ENCODE measurements around the gene ACBD3.

Gene ACBD3

DNA sequence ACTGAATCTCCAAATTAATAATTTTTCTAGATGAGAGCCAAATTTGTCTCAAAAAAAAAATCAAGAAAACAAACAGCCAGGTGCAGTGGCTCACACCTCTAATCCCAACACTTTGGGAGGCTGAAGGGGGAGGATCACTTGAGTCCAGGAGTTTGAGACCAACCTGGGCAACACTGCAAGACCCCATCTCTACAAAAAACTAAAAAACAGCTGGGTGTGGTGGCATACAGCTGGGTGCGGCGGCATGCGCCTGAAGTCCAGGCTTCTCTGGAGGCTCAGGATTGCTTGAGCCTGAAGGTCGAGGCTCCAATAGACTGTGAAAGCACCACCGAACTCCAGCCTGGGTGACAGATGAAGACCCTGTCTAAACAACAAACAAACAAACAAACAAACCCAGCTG is 14.0 kb downstream of the ACBD3 start:
- no peaks in the 10 kb centered on the region for H3K36me3 ChIP-seq (ENCODE audit: control insufficient read depth, insufficient read depth, low read length)
- no peaks in the 10 kb centered on the region for H3K27me3 ChIP-seq (ENCODE audit: control insufficient read depth, insufficient read depth, low read length, poor library complexity, severe bottlenecking)
- no peak overlapping the region for H3K4me3 ChIP-seq (ENCODE audit: insufficient read depth, low read depth, low read length)
- no peaks in the 10 kb centered on the region for H3K4me1 ChIP-seq (ENCODE audit: control insufficient read depth, insufficient read depth, low read length)
- 90 to 92% methylated on average over 5 of the region's 5 CpGs for WGBS, 2 experiments
- H3K9me3 ChIP-seq (ENCODE audit: control insufficient read depth, low read length) = no peaks in the 10 kb centered on the region
- no peak overlapping the region for H3K27ac ChIP-seq (ENCODE audit: insufficient read depth, low read depth, low read length, poor library complexity, severe bottlenecking)

DNA sequence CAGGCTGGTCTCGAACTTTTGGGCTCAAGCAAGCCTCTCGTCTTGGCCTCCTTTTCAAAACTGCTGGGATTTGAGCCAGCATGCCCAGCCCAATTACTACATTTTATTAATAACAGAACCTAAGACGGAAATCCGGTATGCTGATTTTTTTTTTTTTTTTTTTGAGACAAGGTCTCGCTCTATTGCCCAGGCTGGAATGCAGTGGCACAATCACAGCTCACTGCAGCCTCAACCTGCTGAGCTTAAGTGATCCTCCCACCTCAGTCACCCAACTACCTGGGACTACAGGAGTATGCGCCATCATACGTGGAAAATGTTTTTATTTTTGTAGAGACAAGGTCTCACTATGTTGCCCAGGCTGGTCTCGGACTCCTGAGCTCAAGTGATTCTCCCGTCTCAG is 20.2 kb downstream of the ACBD3 start:
- no peaks in the 10 kb centered on the region for H3K4me1 ChIP-seq (ENCODE audit: control insufficient read depth, insufficient read depth, low read length)
- H3K36me3 ChIP-seq (ENCODE audit: control insufficient read depth, insufficient read depth, low read length) = peaks cover 27% of the 10 kb centered on the region
- no peak overlapping the region for H3K27ac ChIP-seq (ENCODE audit: insufficient read depth, low read depth, low read length, poor library complexity, severe bottlenecking)
- H3K4me3 ChIP-seq (ENCODE audit: insufficient read depth, low read depth, low read length) = no peak overlapping the region
- no peaks in the 10 kb centered on the region for H3K27me3 ChIP-seq (ENCODE audit: control insufficient read depth, insufficient read depth, low read length, poor library complexity, severe bottlenecking)
- 94 to 95% methylated on average over 9 of the region's 9 CpGs for WGBS, 2 experiments
- no peaks in the 10 kb centered on the region for H3K9me3 ChIP-seq (ENCODE audit: control insufficient read depth, low read length)

DNA sequence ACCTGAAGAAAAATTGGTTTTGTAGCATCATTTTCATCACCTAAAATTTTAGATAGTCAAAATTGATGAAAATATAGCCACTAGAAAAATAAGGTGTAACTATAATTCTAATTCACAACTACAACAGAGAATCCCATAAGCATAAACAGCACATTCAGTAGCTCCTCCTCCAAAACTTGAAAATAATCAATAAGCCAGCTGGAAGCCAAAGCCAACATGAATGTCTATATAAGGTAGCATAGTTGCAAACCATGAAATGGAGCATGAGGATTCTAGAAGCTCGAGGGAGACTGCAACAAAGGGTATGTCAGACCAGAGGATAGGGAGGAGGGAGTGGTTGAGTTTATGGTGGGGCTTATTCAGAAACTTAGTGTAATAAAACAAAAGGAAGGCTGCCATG is 22.4 kb downstream of the ACBD3 start:
- 82 to 89% methylated on average over 1 of the region's 1 CpG for WGBS, 2 experiments
- peaks cover 36% of the 10 kb centered on the region for H3K36me3 ChIP-seq (ENCODE audit: control insufficient read depth, insufficient read depth, low read length)

DNA sequence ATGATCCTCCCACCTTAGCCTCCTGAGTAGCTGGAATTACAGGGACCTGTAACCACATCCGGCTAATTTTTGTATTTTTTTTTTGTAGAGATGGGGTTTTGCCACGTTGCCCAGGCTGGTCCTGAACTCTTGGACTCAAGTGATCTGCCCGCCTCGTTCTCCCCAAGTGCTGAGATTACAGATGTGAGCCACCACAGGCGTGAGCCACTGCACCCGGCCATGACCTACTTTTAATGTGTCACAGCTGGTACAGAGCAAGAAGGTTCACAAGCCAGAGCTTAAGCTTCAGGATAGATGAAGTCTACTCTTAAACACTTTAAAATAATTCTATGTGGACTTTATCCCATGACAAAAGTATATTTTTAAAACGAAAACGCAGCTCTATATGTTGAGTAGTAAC is 23.6 kb downstream of the ACBD3 start:
- Histone ChIP-seq H3K27me3 (ENCODE audit: control insufficient read depth, insufficient read depth, low read length, poor library complexity, severe bottlenecking) (no peaks in the 10 kb centered on the region), H3K27ac (ENCODE audit: insufficient read depth, low read depth, low read length, poor library complexity, severe bottlenecking) (no peak overlapping the region), H3K36me3 (ENCODE audit: control insufficient read depth, insufficient read depth, low read length) (peaks cover 42% of the 10 kb centered on the region), H3K4me3 (ENCODE audit: insufficient read depth, low read depth, low read length) (no peak overlapping the region), H3K4me1 (ENCODE audit: control insufficient read depth, insufficient read depth, low read length) (no peaks in the 10 kb centered on the region), H3K9me3 (ENCODE audit: control insufficient read depth, low read length) (no peaks in the 10 kb centered on the region)
- 93 to 94% methylated on average over 6 of the region's 8 CpGs for WGBS, 2 experiments

More for the DNA sequence above, 22.4 kb downstream of the ACBD3 start:
- Histone ChIP-seq H3K4me3 (ENCODE audit: insufficient read depth, low read depth, low read length) (no peak overlapping the region), H3K27me3 (ENCODE audit: control insufficient read depth, insufficient read depth, low read length, poor library complexity, severe bottlenecking) (no peaks in the 10 kb centered on the region), H3K4me1 (ENCODE audit: control insufficient read depth, insufficient read depth, low read length) (no peaks in the 10 kb centered on the region), H3K9me3 (ENCODE audit: control insufficient read depth, low read length) (no peaks in the 10 kb centered on the region), H3K27ac (ENCODE audit: insufficient read depth, low read depth, low read length, poor library complexity, severe bottlenecking) (no peak overlapping the region)

DNA sequence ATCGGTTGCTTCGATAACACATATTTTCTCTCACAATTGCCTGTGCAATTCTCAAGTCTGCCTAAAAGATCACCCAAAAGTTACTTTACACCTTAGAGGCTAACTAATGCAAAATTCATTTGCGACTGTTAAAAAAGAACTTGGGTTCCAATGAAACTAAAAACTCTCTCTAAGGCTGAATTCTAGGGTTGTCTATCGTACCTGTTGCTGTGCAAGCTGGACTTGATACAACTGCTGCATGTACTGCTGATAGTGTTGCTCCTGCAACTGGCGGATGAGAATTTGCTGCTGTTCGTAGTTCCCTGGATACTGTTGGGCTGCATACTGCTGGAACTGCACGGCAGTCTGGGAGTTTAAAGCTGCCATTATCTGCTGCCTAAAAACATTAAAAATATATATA is 27.6 kb downstream of the ACBD3 start:
- 94 to 96% methylated on average over 7 of the region's 7 CpGs for WGBS, 2 experiments
- Histone ChIP-seq H3K4me1 (ENCODE audit: control insufficient read depth, insufficient read depth, low read length) (no peaks in the 10 kb centered on the region), H3K4me3 (ENCODE audit: insufficient read depth, low read depth, low read length) (no peak overlapping the region), H3K27me3 (ENCODE audit: control insufficient read depth, insufficient read depth, low read length, poor library complexity, severe bottlenecking) (no peaks in the 10 kb centered on the region), H3K36me3 (ENCODE audit: control insufficient read depth, insufficient read depth, low read length) (peaks cover 36% of the 10 kb centered on the region), H3K27ac (ENCODE audit: insufficient read depth, low read depth, low read length, poor library complexity, severe bottlenecking) (no peak overlapping the region), H3K9me3 (ENCODE audit: control insufficient read depth, low read length) (no peaks in the 10 kb centered on the region)

DNA sequence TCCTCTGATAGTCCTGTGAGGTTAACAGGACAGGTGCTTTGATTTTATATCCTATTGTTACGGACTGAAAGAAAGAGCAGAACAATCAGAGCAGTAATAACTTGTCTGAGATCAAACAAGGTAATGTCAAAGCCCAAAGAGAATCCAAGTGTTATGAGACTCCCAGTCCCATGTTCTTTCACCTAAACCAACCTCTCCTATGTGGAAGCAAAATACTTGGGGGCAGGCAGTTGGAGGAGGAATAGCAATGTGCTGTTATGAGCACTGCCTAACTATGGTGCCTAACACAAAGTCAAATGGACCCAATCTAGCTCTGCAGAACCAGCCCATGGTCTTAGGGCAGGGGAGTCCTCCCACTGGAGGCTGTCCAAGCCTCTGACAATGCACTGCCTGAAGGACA is 28.1 kb downstream of the ACBD3 start:
- WGBS, 2 experiments = 93 to 95% methylated on average over 1 of the region's 1 CpG
- Histone ChIP-seq H3K4me1 (ENCODE audit: control insufficient read depth, insufficient read depth, low read length) (no peaks in the 10 kb centered on the region), H3K27ac (ENCODE audit: insufficient read depth, low read depth, low read length, poor library complexity, severe bottlenecking) (no peak overlapping the region), H3K27me3 (ENCODE audit: control insufficient read depth, insufficient read depth, low read length, poor library complexity, severe bottlenecking) (no peaks in the 10 kb centered on the region), H3K4me3 (ENCODE audit: insufficient read depth, low read depth, low read length) (no peak overlapping the region), H3K9me3 (ENCODE audit: control insufficient read depth, low read length) (no peaks in the 10 kb centered on the region), H3K36me3 (ENCODE audit: control insufficient read depth, insufficient read depth, low read length) (peaks cover 39% of the 10 kb centered on the region)

DNA sequence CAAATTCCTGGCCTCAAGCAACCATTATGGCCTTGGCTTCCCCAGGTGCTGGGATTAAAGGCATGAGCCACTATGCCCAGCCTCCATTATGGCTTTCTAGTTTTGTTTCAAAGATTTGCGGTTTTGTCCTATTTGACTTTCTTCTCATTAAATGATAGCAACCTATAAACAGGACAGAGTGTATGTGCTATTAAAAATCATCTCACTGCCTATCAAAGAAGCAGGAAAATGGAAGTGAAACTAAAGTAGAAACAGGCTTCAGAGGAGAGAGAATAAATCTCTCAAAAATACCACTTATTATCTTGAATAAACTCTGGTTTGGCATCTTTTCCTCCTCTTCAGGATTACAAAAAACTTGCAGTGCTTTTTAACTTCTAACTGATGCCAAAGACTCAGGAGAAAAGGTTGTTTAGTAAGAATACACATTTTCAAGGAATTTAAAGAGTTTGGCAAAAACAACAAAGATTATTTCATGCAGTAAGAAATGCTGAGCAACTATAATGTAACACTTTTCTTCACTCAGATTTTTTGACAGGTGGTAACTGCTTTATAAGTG is 28.7 kb downstream of the ACBD3 start:
- WGBS, 2 experiments = 71 to 100% methylated on average over 1 of the region's 1 CpG
- no peak overlapping the region for H3K4me3 ChIP-seq (ENCODE audit: insufficient read depth, low read depth, low read length)
- no peak overlapping the region for H3K27ac ChIP-seq (ENCODE audit: insufficient read depth, low read depth, low read length, poor library complexity, severe bottlenecking)
- no peaks in the 10 kb centered on the region for H3K27me3 ChIP-seq (ENCODE audit: control insufficient read depth, insufficient read depth, low read length, poor library complexity, severe bottlenecking)
- H3K4me1 ChIP-seq (ENCODE audit: control insufficient read depth, insufficient read depth, low read length) = no peaks in the 10 kb centered on the region
- H3K9me3 ChIP-seq (ENCODE audit: control insufficient read depth, low read length) = no peaks in the 10 kb centered on the region
- peaks cover 40% of the 10 kb centered on the region for H3K36me3 ChIP-seq (ENCODE audit: control insufficient read depth, insufficient read depth, low read length)

DNA sequence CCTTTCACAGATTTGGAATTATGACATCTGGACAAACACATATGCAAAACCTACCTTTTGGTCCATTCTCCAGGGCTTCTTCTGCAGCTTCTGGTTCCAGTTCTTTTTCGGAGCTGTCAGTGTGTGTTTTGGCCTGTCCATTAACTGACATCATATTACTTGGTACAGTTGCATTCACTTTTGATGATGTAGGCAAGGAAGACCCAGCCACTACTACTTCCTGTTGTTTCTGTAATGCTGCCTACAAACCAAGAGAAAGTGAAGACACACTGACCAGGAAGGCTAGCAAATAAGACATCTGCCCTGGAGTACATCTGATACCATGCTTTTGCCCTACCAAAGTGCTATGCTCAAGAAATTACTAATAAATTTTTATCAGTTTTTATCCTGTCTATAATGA is 31.9 kb downstream of the ACBD3 start:
- H3K4me3 ChIP-seq (ENCODE audit: insufficient read depth, low read depth, low read length) = no peak overlapping the region
- no peaks in the 10 kb centered on the region for H3K27me3 ChIP-seq (ENCODE audit: control insufficient read depth, insufficient read depth, low read length, poor library complexity, severe bottlenecking)
- WGBS, 2 experiments = 92 to 97% methylated on average over 1 of the region's 1 CpG
- H3K4me1 ChIP-seq (ENCODE audit: control insufficient read depth, insufficient read depth, low read length) = no peaks in the 10 kb centered on the region
- H3K9me3 ChIP-seq (ENCODE audit: control insufficient read depth, low read length) = no peaks in the 10 kb centered on the region
- peaks cover 31% of the 10 kb centered on the region for H3K36me3 ChIP-seq (ENCODE audit: control insufficient read depth, insufficient read depth, low read length)
- H3K27ac ChIP-seq (ENCODE audit: insufficient read depth, low read depth, low read length, poor library complexity, severe bottlenecking) = no peak overlapping the region

DNA sequence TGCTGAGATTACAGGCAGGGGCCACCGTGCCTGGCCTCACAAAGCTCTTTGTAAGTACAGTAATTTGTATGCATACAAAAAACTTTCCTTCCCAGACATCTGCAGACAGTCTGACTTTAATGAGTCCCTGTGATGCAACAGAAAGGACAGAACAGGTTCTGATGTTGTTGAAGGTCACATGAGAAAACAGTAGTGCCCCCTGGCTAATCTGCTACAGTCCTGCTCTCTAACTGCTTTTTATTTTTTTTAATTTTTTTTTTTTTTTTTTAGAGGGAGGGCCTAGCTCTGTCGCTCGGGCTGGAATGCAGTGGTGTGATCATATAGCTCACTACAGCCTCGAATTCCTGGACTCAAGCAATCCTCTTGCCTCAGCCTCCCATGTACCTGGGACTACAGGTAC is 36.7 kb downstream of the ACBD3 start:
- 82 to 94% methylated on average over 4 of the region's 4 CpGs for WGBS, 2 experiments
- Histone ChIP-seq H3K27me3 (ENCODE audit: control insufficient read depth, insufficient read depth, low read length, poor library complexity, severe bottlenecking) (no peaks in the 10 kb centered on the region), H3K4me1 (ENCODE audit: control insufficient read depth, insufficient read depth, low read length) (no peaks in the 10 kb centered on the region), H3K27ac (ENCODE audit: insufficient read depth, low read depth, low read length, poor library complexity, severe bottlenecking) (no peak overlapping the region), H3K36me3 (ENCODE audit: control insufficient read depth, insufficient read depth, low read length) (peaks cover 36% of the 10 kb centered on the region), H3K4me3 (ENCODE audit: insufficient read depth, low read depth, low read length) (no peak overlapping the region), H3K9me3 (ENCODE audit: control insufficient read depth, low read length) (no peaks in the 10 kb centered on the region)

DNA sequence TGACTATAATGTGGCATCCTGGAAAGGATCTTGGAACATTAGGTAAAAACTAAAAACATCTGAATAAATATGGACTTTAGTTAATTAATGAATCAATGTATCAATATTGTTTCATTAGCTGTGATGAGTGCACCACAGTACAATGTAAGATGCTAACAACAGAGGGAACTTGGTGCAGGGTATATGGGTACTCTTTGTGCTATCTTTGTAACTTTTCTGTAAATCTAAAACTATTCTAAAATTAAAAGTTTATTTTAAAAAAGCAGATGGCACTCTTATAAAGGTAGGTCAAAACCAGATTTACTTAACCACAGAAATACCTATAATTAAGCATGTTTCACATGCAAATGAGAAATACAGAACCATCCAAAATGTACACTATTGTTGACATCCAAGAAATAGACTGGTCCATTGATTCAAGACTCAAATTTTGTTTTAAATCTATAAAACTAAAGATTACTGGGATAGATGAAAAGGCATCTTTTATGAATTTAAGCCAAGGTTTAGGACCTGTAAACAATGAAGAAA is 38.4 kb downstream of the ACBD3 start:
- Histone ChIP-seq H3K4me3 (ENCODE audit: insufficient read depth, low read depth, low read length) (no peak overlapping the region), H3K27ac (ENCODE audit: insufficient read depth, low read depth, low read length, poor library complexity, severe bottlenecking) (no peak overlapping the region), H3K36me3 (ENCODE audit: control insufficient read depth, insufficient read depth, low read length) (peaks cover 27% of the 10 kb centered on the region), H3K9me3 (ENCODE audit: control insufficient read depth, low read length) (no peaks in the 10 kb centered on the region), H3K27me3 (ENCODE audit: control insufficient read depth, insufficient read depth, low read length, poor library complexity, severe bottlenecking) (no peaks in the 10 kb centered on the region), H3K4me1 (ENCODE audit: control insufficient read depth, insufficient read depth, low read length) (no peaks in the 10 kb centered on the region)

DNA sequence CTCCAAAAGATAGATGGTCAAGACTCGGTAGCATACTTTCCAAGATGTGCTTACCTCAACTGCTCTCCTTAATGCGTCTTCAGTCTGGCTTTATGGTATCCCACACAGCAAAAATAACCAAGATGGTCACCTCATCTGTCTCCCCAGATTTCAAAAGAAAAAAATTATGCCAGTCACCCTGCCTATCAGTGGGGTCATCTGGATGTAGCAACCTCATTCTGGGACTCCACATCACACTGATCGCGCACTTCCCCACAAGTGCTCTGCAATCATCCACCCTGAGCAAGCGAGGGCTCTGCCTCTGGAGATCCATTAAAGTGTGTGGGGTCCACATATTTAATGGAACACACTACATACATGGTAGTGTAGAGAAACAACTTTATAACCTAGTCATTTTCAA is 42.5 kb downstream of the ACBD3 start:
- H3K27me3 ChIP-seq (ENCODE audit: control insufficient read depth, insufficient read depth, low read length, poor library complexity, severe bottlenecking) = no peaks in the 10 kb centered on the region
- H3K36me3 ChIP-seq (ENCODE audit: control insufficient read depth, insufficient read depth, low read length) = peaks cover 17% of the 10 kb centered on the region
- no peak overlapping the region for H3K27ac ChIP-seq (ENCODE audit: insufficient read depth, low read depth, low read length, poor library complexity, severe bottlenecking)
- no peak overlapping the region for H3K4me3 ChIP-seq (ENCODE audit: insufficient read depth, low read depth, low read length)
- WGBS, 2 experiments = 74 to 79% methylated on average over 4 to 5 of the region's 5 CpGs
- H3K9me3 ChIP-seq (ENCODE audit: control insufficient read depth, low read length) = no peaks in the 10 kb centered on the region
- H3K4me1 ChIP-seq (ENCODE audit: control insufficient read depth, insufficient read depth, low read length) = no peaks in the 10 kb centered on the region

Data from ectodermal cell (in vitro differentiated cells).